GM12874 (cell line): ENCODE measurements around the gene NUAK1.

Experiments used
- TF ChIP-seq, protein P1 (sequence below): IDR thresholded peaks from 2 replicates; pipeline ENCODE4 v1.5.1; 2011; ENCODE audit warnings: low read depth, mild to moderate bottlenecking, control low read depth, low read length, moderate library complexity; ENCODE audit not compliant: insufficient read depth

The NUAK1 gene

GRCh38 chr12:106058256-106059182 is 80.2 kb downstream of the NUAK1 start:
- TF ChIP-seq, protein P1, sequence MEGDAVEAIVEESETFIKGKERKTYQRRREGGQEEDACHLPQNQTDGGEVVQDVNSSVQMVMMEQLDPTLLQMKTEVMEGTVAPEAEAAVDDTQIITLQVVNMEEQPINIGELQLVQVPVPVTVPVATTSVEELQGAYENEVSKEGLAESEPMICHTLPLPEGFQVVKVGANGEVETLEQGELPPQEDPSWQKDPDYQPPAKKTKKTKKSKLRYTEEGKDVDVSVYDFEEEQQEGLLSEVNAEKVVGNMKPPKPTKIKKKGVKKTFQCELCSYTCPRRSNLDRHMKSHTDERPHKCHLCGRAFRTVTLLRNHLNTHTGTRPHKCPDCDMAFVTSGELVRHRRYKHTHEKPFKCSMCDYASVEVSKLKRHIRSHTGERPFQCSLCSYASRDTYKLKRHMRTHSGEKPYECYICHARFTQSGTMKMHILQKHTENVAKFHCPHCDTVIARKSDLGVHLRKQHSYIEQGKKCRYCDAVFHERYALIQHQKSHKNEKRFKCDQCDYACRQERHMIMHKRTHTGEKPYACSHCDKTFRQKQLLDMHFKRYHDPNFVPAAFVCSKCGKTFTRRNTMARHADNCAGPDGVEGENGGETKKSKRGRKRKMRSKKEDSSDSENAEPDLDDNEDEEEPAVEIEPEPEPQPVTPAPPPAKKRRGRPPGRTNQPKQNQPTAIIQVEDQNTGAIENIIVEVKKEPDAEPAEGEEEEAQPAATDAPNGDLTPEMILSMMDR = no peak

DNA sequence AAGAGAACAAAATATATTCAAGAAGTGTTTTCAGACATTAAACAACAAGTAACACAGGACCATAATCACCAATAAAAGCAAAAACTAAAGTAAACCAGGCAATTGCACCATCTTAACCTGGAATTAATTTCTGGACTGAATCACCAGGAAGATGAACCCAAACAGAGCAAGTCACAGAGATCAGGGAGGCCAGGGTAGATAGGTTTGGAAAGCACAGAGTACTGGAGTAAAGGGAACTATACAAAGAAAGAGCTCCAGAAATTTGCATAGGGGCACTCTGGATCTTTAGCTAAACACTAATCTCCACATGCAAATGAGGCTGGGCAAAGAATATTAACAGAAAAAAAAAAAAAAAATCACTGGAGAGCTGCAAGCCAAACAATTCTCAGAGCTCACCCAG is 84.7 kb downstream of the NUAK1 start:
- TF ChIP-seq, protein P1 = no peak

- TF ChIP-seq, protein P1 = no peak
These were observed 86.8 kb downstream of the NUAK1 start for GRCh38 chr12:106051853-106052531.

DNA sequence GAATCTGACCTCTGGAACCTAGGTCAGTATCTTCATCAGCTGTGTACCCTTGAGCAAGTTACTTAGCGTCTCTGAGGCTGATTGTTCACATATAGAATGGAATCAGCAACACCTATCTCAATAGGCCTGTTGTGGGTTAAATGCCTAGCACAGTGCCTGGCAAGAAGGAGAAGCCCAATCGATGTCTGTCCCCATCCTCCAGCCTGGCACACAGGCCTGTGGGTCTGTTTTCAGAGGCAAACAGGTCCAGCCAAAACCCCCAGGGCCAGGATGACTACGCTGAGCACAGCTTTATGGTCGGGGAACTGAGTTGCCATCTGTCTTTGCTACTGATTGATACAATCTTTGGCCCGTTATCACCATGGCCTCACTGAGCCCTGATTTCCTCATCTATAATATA is 89.2 kb downstream of the NUAK1 start:
- TF ChIP-seq, protein P1 = no peak

- TF ChIP-seq, protein P1 = no peak
These were observed 89.6 kb downstream of the NUAK1 start for GRCh38 chr12:106049105-106049504.

DNA sequence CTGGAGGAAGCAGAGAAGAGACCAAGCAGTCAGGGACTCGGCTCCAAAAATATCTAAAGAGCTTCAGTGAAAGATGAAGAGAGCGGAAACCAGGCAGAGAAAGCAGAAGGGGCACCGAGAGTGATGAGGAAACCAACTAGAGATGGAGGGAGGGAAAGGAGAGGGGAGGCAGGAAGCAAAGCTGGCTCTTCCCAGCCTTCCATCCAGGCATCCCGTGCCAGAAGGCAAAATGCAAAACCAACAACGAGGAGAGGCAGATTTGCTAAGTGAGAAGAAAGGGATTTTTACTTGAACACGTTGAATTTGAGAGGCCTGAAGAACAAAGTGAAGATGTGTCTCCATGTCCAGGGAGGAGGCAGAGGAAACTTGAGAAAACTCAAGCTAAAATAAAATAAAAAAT is 90.1 kb downstream of the NUAK1 start:
- TF ChIP-seq, protein P1 = no peak

DNA sequence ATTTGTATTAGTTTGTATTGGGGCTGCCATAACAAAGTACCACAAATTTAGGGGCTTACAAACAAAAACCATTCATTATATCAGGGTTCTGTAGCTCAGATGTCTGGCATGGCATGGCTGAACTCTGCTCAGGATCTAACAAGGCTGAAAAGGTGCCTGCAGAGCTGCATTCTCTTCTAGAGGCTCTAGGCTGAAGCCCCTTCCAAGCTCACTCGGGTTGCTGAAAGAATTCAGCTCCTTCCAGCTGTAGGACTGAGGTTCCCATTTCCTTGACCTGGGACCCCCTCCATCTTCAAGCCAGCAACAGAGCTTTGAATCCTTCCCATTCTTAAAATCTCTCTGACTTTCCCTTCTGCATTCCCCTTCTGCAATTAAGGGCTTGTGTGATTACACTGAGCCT is 90.7 kb downstream of the NUAK1 start:
- TF ChIP-seq, protein P1 = no peak
